ENCODE data around the gene EIPR1. TPM values are rescaled to one million over a fixed set of nuclear protein-coding genes. Genes with fewer than 3 reads are reported as not detected.

EIPR1 gene
- total RNA-seq, 1 experiment from 2014 or later = 36.9 TPM

- no peak overlapping the region for H3K4me3 ChIP-seq (ENCODE audit: low read depth, low read length)
- H3K4me3 Mint-ChIP-seq (ENCODE audit: unreplicated experiment) = no peak overlapping the region
- H3K27ac Mint-ChIP-seq (ENCODE audit: unreplicated experiment) = no peak overlapping the region
- no peaks in the 10 kb centered on the region for H3K4me1 Mint-ChIP-seq (ENCODE audit: low read depth, unreplicated experiment)
- POLR2A ChIA-PET = interaction anchor here (0.5 kb wide), 1 partner anchor 305 kb away, joined by 5 read pairs; no protein-coding TSS in a partner anchor
- H3K36me3 Mint-ChIP-seq (ENCODE audit: insufficient read depth, unreplicated experiment) = no peaks in the 10 kb centered on the region
- no peaks in the 10 kb centered on the region for H3K36me3 ChIP-seq (ENCODE audit: control insufficient read depth, insufficient read depth, low read length)
- no peaks in the 10 kb centered on the region for H3K27me3 ChIP-seq (replicated peaks; ENCODE audit: control insufficient read depth, insufficient read depth, low read length)
- no peak for TF ChIP-seq CTCF (IDR thresholded peaks at IDR 0.05; ENCODE audit: insufficient read depth in 1 of 2, low read depth in 1 of 2, low read length in 1 of 2, severe bottlenecking in 1 of 2, unreplicated experiment in 1 of 2)
- intact Hi-C loops (cut with micrococcal nuclease; ENCODE audit: unreplicated experiment) = no loop called here
- DNase-seq = no peak
- no TSS peak for BruUV-seq (replicated peaks)
- CTCF ChIA-PET = no interaction called here
- H3K27me3 Mint-ChIP-seq (ENCODE audit: insufficient read depth, unreplicated experiment) = no peaks in the 10 kb centered on the region
- no peaks in the 10 kb centered on the region for H3K4me1 ChIP-seq
- H3K9me3 Mint-ChIP-seq (ENCODE audit: unreplicated experiment) = no peaks in the 10 kb centered on the region
- no peaks in the 10 kb centered on the region for H3K9me3 ChIP-seq
Observed at GRCh38 chr2:3265981-3266924, 111.4 kb downstream of the EIPR1 start.

GRCh38 chr2:3265471-3265870, 112.1 kb downstream of the EIPR1 start:
- no peaks in the 10 kb centered on the region for H3K36me3 ChIP-seq (ENCODE audit: control insufficient read depth, insufficient read depth, low read length)
- no peaks in the 10 kb centered on the region for H3K36me3 Mint-ChIP-seq (ENCODE audit: insufficient read depth, unreplicated experiment)
- DNase-seq = no peak
- ChIA-PET CTCF (no interaction called here), POLR2A (no interaction called here)
- H3K4me1 Mint-ChIP-seq (ENCODE audit: low read depth, unreplicated experiment) = no peaks in the 10 kb centered on the region
- no peak for TF ChIP-seq CTCF (IDR thresholded peaks at IDR 0.05; ENCODE audit: insufficient read depth in 1 of 2, low read depth in 1 of 2, low read length in 1 of 2, severe bottlenecking in 1 of 2, unreplicated experiment in 1 of 2)
- intact Hi-C loops (cut with micrococcal nuclease; ENCODE audit: unreplicated experiment) = no loop called here
- no peaks in the 10 kb centered on the region for H3K9me3 Mint-ChIP-seq (ENCODE audit: unreplicated experiment)
- H3K27me3 ChIP-seq (replicated peaks; ENCODE audit: control insufficient read depth, insufficient read depth, low read length) = no peaks in the 10 kb centered on the region
- H3K4me3 Mint-ChIP-seq (ENCODE audit: unreplicated experiment) = no peak overlapping the region
- no peaks in the 10 kb centered on the region for H3K9me3 ChIP-seq
- no peaks in the 10 kb centered on the region for H3K4me1 ChIP-seq
- H3K27me3 Mint-ChIP-seq (ENCODE audit: insufficient read depth, unreplicated experiment) = no peaks in the 10 kb centered on the region
- no peak overlapping the region for H3K27ac Mint-ChIP-seq (ENCODE audit: unreplicated experiment)
- BruUV-seq (replicated peaks) = no TSS peak
- H3K4me3 ChIP-seq (ENCODE audit: low read depth, low read length) = no peak overlapping the region

- no peaks in the 10 kb centered on the region for H3K4me1 ChIP-seq
Observed at GRCh38 chr2:3264010-3264744, 113.4 kb downstream of the EIPR1 start.

More at GRCh38 chr2:3264010-3264744, 113.4 kb downstream of the EIPR1 start:
- H3K36me3 ChIP-seq (ENCODE audit: control insufficient read depth, insufficient read depth, low read length) = no peaks in the 10 kb centered on the region
- TF ChIP-seq CTCF (IDR thresholded peaks at IDR 0.05; ENCODE audit: insufficient read depth in 1 of 2, low read depth in 1 of 2, low read length in 1 of 2, severe bottlenecking in 1 of 2, unreplicated experiment in 1 of 2) = no peak
- no peaks in the 10 kb centered on the region for H3K36me3 Mint-ChIP-seq (ENCODE audit: insufficient read depth, unreplicated experiment)
- H3K27me3 Mint-ChIP-seq (ENCODE audit: insufficient read depth, unreplicated experiment) = no peaks in the 10 kb centered on the region
- POLR2A ChIA-PET = no interaction called here
- no peak overlapping the region for H3K27ac Mint-ChIP-seq (ENCODE audit: unreplicated experiment)
- no peak for DNase-seq
- intact Hi-C loops (cut with micrococcal nuclease; ENCODE audit: unreplicated experiment) = no loop called here
- H3K9me3 ChIP-seq = no peaks in the 10 kb centered on the region
- no peak overlapping the region for H3K4me3 Mint-ChIP-seq (ENCODE audit: unreplicated experiment)
- BruUV-seq (replicated peaks) = no TSS peak
- no peaks in the 10 kb centered on the region for H3K4me1 Mint-ChIP-seq (ENCODE audit: low read depth, unreplicated experiment)
- H3K4me3 ChIP-seq (ENCODE audit: low read depth, low read length) = no peak overlapping the region
- H3K27me3 ChIP-seq (replicated peaks; ENCODE audit: control insufficient read depth, insufficient read depth, low read length) = no peaks in the 10 kb centered on the region
- CTCF ChIA-PET = no interaction called here
- H3K9me3 Mint-ChIP-seq (ENCODE audit: unreplicated experiment) = no peaks in the 10 kb centered on the region
